HEK293 (cell line): Measurements from ENCODE around the gene NDUFV2.

Experiments
- ATF2 ChIP-seq: fragments of 450-650 bp; formaldehyde crosslinking; IDR thresholded peaks from 2 replicates; pipeline ENCODE4 v1.5.1; 2016; ENCODE audit warnings: missing biosample characterization, missing genetic modification characterization, low read depth
- CTCF ChIP-seq: fragments of 450-650 bp; formaldehyde crosslinking; IDR thresholded peaks from 2 replicates; pipeline ENCODE4 v1.5.1; 2016; ENCODE audit warnings: missing biosample characterization, missing genetic modification characterization
- SETDB1 ChIP-seq: IDR thresholded peaks from one replicate; pipeline ENCODE4 v1.6.1; 2017; ENCODE audit warnings: mild to moderate bottlenecking, low read length, moderate library complexity, mixed read lengths; ENCODE audit not compliant: insufficient read length
- ZFP3 ChIP-seq: fragments of 450-650 bp; formaldehyde crosslinking; IDR thresholded peaks from 2 replicates; pipeline ENCODE4 v1.5.1; 2016; ENCODE audit warnings: low read depth, missing biosample characterization, missing genetic modification characterization
- ZNF274 ChIP-seq, 2 experiments: fragments of 200-500 bp in 1 of 2; fragments of 450-650 bp in 1 of 2; sonication (Bioruptor generic) in 1 of 2; formaldehyde crosslinking in 1 of 2; IDR thresholded peaks; 2 replicates each; pipeline versions ENCODE4 v1.5.1 to v1.6.1; 2014 to 2016; ENCODE audit warnings: borderline replicate concordance in 1 of 2, inconsistent platforms in 1 of 2, low read length in 1 of 2, missing biosample characterization in 1 of 2, missing genetic modification characterization in 1 of 2
- ZNF449 ChIP-seq: fragments of 450-650 bp; formaldehyde crosslinking; IDR thresholded peaks from 2 replicates; pipeline ENCODE4 v1.5.1; 2017; ENCODE audit warnings: missing biosample characterization, mild to moderate bottlenecking, missing genetic modification characterization, moderate library complexity
- ZNF596 ChIP-seq: fragments of 450-650 bp; IDR thresholded peaks from 2 replicates; pipeline ENCODE4 v1.5.0; 2018; ENCODE audit warnings: missing biosample characterization, mild to moderate bottlenecking, missing genetic modification characterization, moderate library complexity
- ZNF623 ChIP-seq: fragments of 450-650 bp; formaldehyde crosslinking; IDR thresholded peaks from 2 replicates; pipeline ENCODE4 v1.5.1; 2016; ENCODE audit warnings: missing biosample characterization, missing genetic modification characterization
- ZNF776 ChIP-seq: fragments of 450-650 bp; formaldehyde crosslinking; IDR thresholded peaks from 2 replicates; pipeline ENCODE4 v1.5.0; 2017; ENCODE audit warnings: missing biosample characterization, missing genetic modification characterization, borderline replicate concordance
- TF ChIP-seq, protein P1 (sequence below): fragments of 450-650 bp; formaldehyde crosslinking; IDR thresholded peaks from 2 replicates; pipeline ENCODE4 v1.5.1; 2017; ENCODE audit warnings: missing biosample characterization, missing genetic modification characterization
- TF ChIP-seq, protein P2 (sequence below): sonication (generic); formaldehyde crosslinking; IDR thresholded peaks from 2 replicates; pipeline ENCODE4 v1.8.1; 2022; ENCODE audit warnings: mild to moderate bottlenecking, moderate library complexity, missing genetic modification reagents

- TF ChIP-seq ZNF449 (tag by site-specific recombination) (peak; percentile 32; the same call in 1 of the 2 replicates), CTCF (tag by site-specific recombination) (peak; percentile 40; the same call in 1 of the 2 replicates), ZNF596 (tag by site-specific recombination) (no peak), ZNF776 (tag by site-specific recombination) (no peak), SETDB1 (no peak), ZNF274 (IDR thresholded peaks at IDR 0.05; ENCODE audit: low read length) (no peak), ZNF274 (tag by site-specific recombination; IDR thresholded peaks at IDR 0.05; ENCODE audit: borderline replicate concordance) (no peak), ATF2 (no peak), ZFP3 (peak; percentile 87), ZNF623 (tag by site-specific recombination) (no peak)
- TF ChIP-seq, protein P1, sequence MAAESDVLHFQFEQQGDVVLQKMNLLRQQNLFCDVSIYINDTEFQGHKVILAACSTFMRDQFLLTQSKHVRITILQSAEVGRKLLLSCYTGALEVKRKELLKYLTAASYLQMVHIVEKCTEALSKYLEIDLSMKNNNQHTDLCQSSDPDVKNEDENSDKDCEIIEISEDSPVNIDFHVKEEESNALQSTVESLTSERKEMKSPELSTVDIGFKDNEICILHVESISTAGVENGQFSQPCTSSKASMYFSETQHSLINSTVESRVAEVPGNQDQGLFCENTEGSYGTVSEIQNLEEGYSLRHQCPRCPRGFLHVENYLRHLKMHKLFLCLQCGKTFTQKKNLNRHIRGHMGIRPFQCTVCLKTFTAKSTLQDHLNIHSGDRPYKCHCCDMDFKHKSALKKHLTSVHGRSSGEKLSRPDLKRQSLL (tag by site-specific recombination), result no peak
- TF ChIP-seq, protein P2, sequence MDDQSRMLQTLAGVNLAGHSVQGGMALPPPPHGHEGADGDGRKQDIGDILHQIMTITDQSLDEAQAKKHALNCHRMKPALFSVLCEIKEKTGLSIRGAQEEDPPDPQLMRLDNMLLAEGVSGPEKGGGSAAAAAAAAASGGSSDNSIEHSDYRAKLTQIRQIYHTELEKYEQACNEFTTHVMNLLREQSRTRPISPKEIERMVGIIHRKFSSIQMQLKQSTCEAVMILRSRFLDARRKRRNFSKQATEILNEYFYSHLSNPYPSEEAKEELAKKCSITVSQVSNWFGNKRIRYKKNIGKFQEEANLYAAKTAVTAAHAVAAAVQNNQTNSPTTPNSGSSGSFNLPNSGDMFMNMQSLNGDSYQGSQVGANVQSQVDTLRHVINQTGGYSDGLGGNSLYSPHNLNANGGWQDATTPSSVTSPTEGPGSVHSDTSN (CRISPR knock-in tag), result peak; percentile 86
Measured at GRCh38 chr18:9102508-9103375, at the start of gene NDUFV2.
